ENCODE results near the gene EPHA3.

DNA sequence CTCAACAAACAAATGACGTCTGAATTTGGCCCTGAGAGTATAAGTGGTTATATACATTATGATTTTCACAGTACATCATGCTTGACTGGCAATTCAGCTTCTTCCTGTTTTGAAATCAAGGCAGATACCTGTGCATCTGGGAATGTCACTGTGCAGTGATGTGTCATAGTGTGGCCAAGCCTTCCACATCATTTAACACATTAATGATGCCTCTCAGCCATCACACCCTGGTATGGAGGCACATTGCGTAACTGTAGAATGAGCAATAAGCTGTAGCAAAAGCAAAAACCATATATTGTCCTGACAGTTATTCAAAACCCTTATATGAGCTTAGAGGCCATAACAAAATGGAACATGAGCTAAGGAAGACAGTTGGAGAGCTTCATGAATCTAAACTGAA lies 246.0 kb downstream of the EPHA3 start:
- TF ChIP-seq TCF7 (CRISPR knock-in tag; IDR thresholded peaks at IDR 0.05; ENCODE audit: low read depth) (no peak), ELF4 (CRISPR knock-in tag; IDR thresholded peaks at IDR 0.05; ENCODE audit: low read depth) (no peak), EMX1 (CRISPR knock-in tag; IDR thresholded peaks at IDR 0.05) (no peak)
- TF ChIP-seq, protein P1, sequence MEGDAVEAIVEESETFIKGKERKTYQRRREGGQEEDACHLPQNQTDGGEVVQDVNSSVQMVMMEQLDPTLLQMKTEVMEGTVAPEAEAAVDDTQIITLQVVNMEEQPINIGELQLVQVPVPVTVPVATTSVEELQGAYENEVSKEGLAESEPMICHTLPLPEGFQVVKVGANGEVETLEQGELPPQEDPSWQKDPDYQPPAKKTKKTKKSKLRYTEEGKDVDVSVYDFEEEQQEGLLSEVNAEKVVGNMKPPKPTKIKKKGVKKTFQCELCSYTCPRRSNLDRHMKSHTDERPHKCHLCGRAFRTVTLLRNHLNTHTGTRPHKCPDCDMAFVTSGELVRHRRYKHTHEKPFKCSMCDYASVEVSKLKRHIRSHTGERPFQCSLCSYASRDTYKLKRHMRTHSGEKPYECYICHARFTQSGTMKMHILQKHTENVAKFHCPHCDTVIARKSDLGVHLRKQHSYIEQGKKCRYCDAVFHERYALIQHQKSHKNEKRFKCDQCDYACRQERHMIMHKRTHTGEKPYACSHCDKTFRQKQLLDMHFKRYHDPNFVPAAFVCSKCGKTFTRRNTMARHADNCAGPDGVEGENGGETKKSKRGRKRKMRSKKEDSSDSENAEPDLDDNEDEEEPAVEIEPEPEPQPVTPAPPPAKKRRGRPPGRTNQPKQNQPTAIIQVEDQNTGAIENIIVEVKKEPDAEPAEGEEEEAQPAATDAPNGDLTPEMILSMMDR (IDR thresholded peaks at IDR 0.05), result no peak
- TF ChIP-seq, protein P2, sequence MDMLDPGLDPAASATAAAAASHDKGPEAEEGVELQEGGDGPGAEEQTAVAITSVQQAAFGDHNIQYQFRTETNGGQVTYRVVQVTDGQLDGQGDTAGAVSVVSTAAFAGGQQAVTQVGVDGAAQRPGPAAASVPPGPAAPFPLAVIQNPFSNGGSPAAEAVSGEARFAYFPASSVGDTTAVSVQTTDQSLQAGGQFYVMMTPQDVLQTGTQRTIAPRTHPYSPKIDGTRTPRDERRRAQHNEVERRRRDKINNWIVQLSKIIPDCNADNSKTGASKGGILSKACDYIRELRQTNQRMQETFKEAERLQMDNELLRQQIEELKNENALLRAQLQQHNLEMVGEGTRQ (CRISPR knock-in tag; IDR thresholded peaks at IDR 0.05), result no peak

Measured in WTC11 (cell line).